ENCODE measurements around the gene GPR50. TPM values are rescaled to one million over a fixed set of nuclear protein-coding genes. Genes with fewer than 3 reads are reported as not detected.

The GPR50 gene
- total and polyA plus RNA-seq, 2 donors from 2014 or later = not detected

DNA sequence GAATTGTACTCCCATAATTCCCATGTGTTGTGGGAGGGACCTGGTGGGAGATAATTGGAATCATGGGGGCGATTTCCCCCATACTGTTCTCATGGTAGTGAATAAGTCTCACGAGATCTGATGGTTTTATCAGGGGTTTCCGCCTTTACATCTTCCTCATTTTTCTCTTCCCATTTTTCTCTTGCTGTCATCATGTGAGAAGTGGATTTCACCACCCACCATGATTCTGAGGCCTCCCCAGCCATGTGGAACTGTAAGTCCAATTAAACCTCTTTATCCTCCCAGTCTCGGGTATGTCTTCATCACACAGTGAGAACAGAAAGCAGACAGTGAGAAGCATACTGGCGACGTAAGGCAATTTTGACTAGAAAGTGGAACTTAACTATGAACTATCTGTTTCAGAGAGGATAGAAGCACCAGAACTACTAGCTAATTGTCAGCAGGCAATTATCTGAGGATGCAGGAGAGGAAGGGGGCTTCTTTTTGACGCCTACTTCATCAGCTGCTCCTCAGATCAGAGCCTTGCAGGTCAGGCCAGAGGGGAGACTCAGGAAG lies 8.5 kb upstream of the GPR50 start:
- Histone ChIP-seq H3K9me3 (ENCODE audit: control insufficient read depth in 2 of 3, insufficient read depth in 1 of 3, low read length in 3 of 3) (no peaks in the 10 kb centered on the region), H3K27ac (ENCODE audit: low read depth in 2 of 2, low read length in 2 of 2) (no peak overlapping the region), H3K27me3 (ENCODE audit: control insufficient read depth, insufficient read depth, low read length) (no peaks in the 10 kb centered on the region), H3K4me3 (ENCODE audit: low read length in 3 of 3) (no peak overlapping the region), H3K4me1 (ENCODE audit: control insufficient read depth in 2 of 3, insufficient read depth in 2 of 3, low read depth in 1 of 3, low read length in 3 of 3) (no peaks in the 10 kb centered on the region), H3K36me3 (ENCODE audit: control insufficient read depth in 2 of 3, insufficient read depth in 3 of 3, low read length in 3 of 3) (no peaks in the 10 kb centered on the region), H3K9ac (ENCODE audit: low read length in 3 of 3) (no peak overlapping the region)
- TF ChIP-seq, protein P1, sequence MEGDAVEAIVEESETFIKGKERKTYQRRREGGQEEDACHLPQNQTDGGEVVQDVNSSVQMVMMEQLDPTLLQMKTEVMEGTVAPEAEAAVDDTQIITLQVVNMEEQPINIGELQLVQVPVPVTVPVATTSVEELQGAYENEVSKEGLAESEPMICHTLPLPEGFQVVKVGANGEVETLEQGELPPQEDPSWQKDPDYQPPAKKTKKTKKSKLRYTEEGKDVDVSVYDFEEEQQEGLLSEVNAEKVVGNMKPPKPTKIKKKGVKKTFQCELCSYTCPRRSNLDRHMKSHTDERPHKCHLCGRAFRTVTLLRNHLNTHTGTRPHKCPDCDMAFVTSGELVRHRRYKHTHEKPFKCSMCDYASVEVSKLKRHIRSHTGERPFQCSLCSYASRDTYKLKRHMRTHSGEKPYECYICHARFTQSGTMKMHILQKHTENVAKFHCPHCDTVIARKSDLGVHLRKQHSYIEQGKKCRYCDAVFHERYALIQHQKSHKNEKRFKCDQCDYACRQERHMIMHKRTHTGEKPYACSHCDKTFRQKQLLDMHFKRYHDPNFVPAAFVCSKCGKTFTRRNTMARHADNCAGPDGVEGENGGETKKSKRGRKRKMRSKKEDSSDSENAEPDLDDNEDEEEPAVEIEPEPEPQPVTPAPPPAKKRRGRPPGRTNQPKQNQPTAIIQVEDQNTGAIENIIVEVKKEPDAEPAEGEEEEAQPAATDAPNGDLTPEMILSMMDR (IDR thresholded peaks at IDR 0.05; ENCODE audit: borderline replicate concordance, extremely low read depth, insufficient read depth) = no peak
- intact Hi-C loops (cut with DNase I) = no loop called here
- FAIRE-seq (no peak), DNase-seq (no peak)

DNA sequence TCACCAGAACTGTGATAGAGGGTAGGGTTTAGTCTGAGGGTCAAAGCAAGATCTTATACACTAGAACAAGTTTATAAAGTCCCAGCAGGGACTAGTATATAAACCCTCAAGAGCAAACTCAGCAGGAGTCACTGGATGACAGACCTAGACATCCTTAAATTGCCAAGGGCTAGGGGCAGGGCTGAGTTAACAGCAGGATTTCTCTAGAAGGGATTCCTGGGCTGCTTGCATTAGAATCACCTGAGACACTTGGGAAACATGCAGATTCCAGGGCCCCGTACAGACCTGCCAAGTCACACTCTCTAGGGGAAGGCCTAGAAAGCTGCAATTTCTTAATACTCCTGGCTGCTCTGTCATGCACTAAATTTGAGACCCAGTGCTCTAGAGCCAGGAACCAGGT lies 6.6 kb upstream of the GPR50 start:
- no peak for DNase-seq
- TF ChIP-seq, protein P1 (IDR thresholded peaks at IDR 0.05; ENCODE audit: borderline replicate concordance, extremely low read depth, insufficient read depth) = no peak
- H3K9me3 ChIP-seq (ENCODE audit: control insufficient read depth in 2 of 3, insufficient read depth in 1 of 3, low read length in 3 of 3) = no peaks in the 10 kb centered on the region
- H3K27ac ChIP-seq (ENCODE audit: low read depth in 2 of 2, low read length in 2 of 2) = no peak overlapping the region
- H3K4me1 ChIP-seq (ENCODE audit: control insufficient read depth in 2 of 3, insufficient read depth in 2 of 3, low read depth in 1 of 3, low read length in 3 of 3) = no peaks in the 10 kb centered on the region
- no peak overlapping the region for H3K9ac ChIP-seq (ENCODE audit: low read length in 3 of 3)
- peaks cover 4% of the 10 kb centered on the region for H3K27me3 ChIP-seq (ENCODE audit: control insufficient read depth, insufficient read depth, low read length)
- FAIRE-seq = no peak
- no peak overlapping the region for H3K4me3 ChIP-seq (ENCODE audit: low read length in 3 of 3)
- no peaks in the 10 kb centered on the region for H3K36me3 ChIP-seq (ENCODE audit: control insufficient read depth in 2 of 3, insufficient read depth in 3 of 3, low read length in 3 of 3)
- intact Hi-C loops (cut with DNase I) = no loop called here

DNA sequence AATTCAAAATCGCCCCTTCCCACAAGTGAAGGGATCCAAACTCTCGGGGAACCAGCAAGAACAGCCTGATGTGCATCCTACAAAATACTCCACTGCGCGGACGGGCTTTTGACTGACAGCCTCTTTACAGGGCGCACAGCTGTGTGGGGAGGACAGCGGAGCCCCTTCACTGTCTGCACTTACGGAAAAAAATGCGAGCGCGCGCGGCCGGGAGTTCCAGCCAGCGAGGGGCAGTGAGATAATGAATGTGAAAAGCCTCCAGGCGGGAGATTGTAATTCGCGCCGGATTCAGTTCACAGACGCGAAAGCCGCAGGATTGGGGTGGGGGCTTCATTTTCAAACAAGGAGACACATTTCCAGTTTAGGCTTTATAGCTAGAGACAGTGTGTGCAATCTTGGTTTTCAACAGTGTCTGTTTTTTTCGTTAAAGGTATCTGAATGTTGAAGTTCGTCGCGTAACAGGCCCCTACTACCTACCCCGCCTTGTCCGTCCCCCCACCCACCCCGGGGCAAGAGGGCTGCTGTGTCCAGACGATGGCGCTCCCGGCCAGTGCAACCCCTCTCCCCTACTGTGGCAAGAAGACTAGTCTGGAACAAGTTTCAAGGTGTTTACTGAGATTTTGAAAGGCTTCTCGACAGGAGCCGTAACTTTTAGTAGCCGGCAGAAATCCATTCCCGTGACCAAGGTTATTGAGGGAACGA lies 1.7 kb upstream of the GPR50 start:
- Histone ChIP-seq H3K27ac (ENCODE audit: low read depth in 2 of 2, low read length in 2 of 2) (no peak overlapping the region), H3K36me3 (ENCODE audit: control insufficient read depth in 2 of 3, insufficient read depth in 3 of 3, low read length in 3 of 3) (no peaks in the 10 kb centered on the region), H3K9ac (ENCODE audit: low read length in 3 of 3) (no peak overlapping the region), H3K27me3 (ENCODE audit: control insufficient read depth, insufficient read depth, low read length) (peaks cover 10% of the 10 kb centered on the region), H3K9me3 (ENCODE audit: control insufficient read depth in 2 of 3, insufficient read depth in 1 of 3, low read length in 3 of 3) (no peaks in the 10 kb centered on the region), H3K4me3 (ENCODE audit: low read length in 3 of 3) (no peak overlapping the region), H3K4me1 (ENCODE audit: control insufficient read depth in 2 of 3, insufficient read depth in 2 of 3, low read depth in 1 of 3, low read length in 3 of 3) (no peaks in the 10 kb centered on the region)
- FAIRE-seq = no peak
- intact Hi-C loops (cut with DNase I) = no loop called here
- DNase-seq = peak in 1 of 5 donors; percentile 37
- TF ChIP-seq, protein P1 (IDR thresholded peaks at IDR 0.05; ENCODE audit: borderline replicate concordance, extremely low read depth, insufficient read depth) = no peak

Measured in kidney (tissue), 14 donors.